Esophagus muscularis mucosa (tissue), 4 donors: ENCODE measurements around the gene OR10J4. TPM values are rescaled to one million over a fixed set of nuclear protein-coding genes. Genes with fewer than 3 reads are reported as not detected.

Experiments
- DNase-seq: peaks from one replicate; pipeline ENCODE4 v3.0.0-alpha.2; 2017; ENCODE audit errors: extremely low spot score
- H3K27ac ChIP-seq, 4 donors: fragments of 200-600 bp; sonication (generic); replicated peaks in 1 of 4; 1 replicate in 3 of 4; 2 replicates in 1 of 4; pipeline ENCODE4 v1.5.1; 2016 to 2019; ENCODE audit warnings: mild to moderate bottlenecking in 1 of 4
- H3K27me3 ChIP-seq, 4 donors: fragments of 200-600 bp; sonication (generic); one replicate each; pipeline versions ENCODE4 v1.5.1 to v1.6.0; 2016 to 2019
- H3K36me3 ChIP-seq, 4 donors: fragments of 200-600 bp; sonication (generic); one replicate each; pipeline ENCODE4 v1.5.1; 2016 to 2019
- H3K4me1 ChIP-seq, 4 donors: fragments of 200-600 bp; sonication (generic); one replicate each; pipeline ENCODE4 v1.5.1; 2016 to 2019
- H3K4me3 ChIP-seq, 4 donors: fragments of 200-600 bp; sonication (generic); 1 replicate in 2 of 4; 2 replicates in 2 of 4; pipeline ENCODE4 v1.5.1; 2016 to 2019; ENCODE audit warnings: mild to moderate bottlenecking in 4 of 4, moderate library complexity in 1 of 4
- H3K9me3 ChIP-seq, 4 donors: fragments of 200-600 bp; sonication (generic); 1 replicate in 3 of 4; 2 replicates in 1 of 4; pipeline ENCODE4 v1.5.1; 2016 to 2019
- EP300 ChIP-seq: sonication (generic); formaldehyde crosslinking; IDR thresholded peaks from one replicate; pipeline ENCODE4 v1.6.1; 2017; ENCODE audit warnings: antibody characterized with exemption
- POLR2A ChIP-seq: fragments of 450-650 bp; IDR thresholded peaks from one replicate; pipeline ENCODE4 v1.6.1; 2017; ENCODE audit warnings: antibody characterized with exemption, moderate library complexity, mild to moderate bottlenecking, low read depth
- POLR2AphosphoS5 ChIP-seq, 2 donors: sonication (generic); formaldehyde crosslinking; IDR thresholded peaks; one replicate each; pipeline ENCODE4 v1.6.1; 2017; ENCODE audit warnings: antibody characterized with exemption in 2 of 2
- WGBS: methylation state at CpG from one replicate; pipeline ENCODE4 v1.1.5; 2018; 5-methylcytosine and 5-hydroxymethylcytosine counted together
- intact Hi-C: fragments of 100-400 bp; cut with DNase I; formaldehyde crosslinking; loops from one replicate; pipeline ENCODE4 v1.15.1; 2023
- total RNA-seq, 4 donors: library from RNA; depleted of rRNA; stranded (reverse); fragments of >200 nt; gene quantifications; one replicate each; pipeline versions ENCODE4 v1.1.0 to v1.2.1, GENCODE V29; 2016
- TF ChIP-seq, protein P1 (sequence below), 3 experiments: fragments of 200-600 bp in 2 of 3; fragments of 450-650 bp in 1 of 3; sonication (generic) in 2 of 3; IDR thresholded peaks; one replicate each; pipeline ENCODE4 v1.5.1; 2017 to 2019; ENCODE audit warnings: antibody characterized with exemption in 3 of 3, mild to moderate bottlenecking in 2 of 3, moderate library complexity in 1 of 3

The OR10J4 gene
- total RNA-seq, 4 donors from 2014 or later = not detected

DNA sequence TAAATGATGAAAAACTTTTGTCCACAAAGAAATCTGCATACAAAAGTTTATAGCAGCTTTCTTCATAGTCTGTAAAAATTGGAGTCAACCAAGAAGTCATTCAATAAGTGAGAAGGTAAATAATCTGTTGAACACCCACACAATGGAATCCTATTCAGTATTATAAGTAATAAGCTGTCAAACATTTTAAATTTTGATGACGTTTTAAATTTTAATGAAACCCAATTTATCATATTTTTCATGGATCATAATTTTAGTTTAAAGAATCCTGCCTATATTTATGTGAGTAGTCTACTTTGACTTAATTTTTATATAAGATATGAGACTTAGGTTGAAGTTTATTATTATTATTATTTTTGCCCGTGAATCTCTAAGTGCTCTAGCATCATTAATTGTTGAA lies 27.5 kb downstream of the OR10J4 start:
- intact Hi-C loops = no loop called here
- no peaks in the 10 kb centered on the region for H3K27me3 ChIP-seq
- 59% methylated on average over 2 of the region's 2 CpGs for WGBS
- H3K36me3 ChIP-seq = no peaks in the 10 kb centered on the region
- peaks cover 0 to 18% (median 8%) of the 10 kb centered on the region in 4 donors for H3K9me3 ChIP-seq
- H3K4me3 ChIP-seq = no peak overlapping the region
- H3K27ac ChIP-seq = no peak overlapping the region
- no peak for DNase-seq
- H3K4me1 ChIP-seq = no peaks in the 10 kb centered on the region
- TF ChIP-seq EP300 (no peak), POLR2AphosphoS5 (IDR thresholded peaks at IDR 0.05) (no peak), POLR2A (no peak)
- TF ChIP-seq, protein P1, sequence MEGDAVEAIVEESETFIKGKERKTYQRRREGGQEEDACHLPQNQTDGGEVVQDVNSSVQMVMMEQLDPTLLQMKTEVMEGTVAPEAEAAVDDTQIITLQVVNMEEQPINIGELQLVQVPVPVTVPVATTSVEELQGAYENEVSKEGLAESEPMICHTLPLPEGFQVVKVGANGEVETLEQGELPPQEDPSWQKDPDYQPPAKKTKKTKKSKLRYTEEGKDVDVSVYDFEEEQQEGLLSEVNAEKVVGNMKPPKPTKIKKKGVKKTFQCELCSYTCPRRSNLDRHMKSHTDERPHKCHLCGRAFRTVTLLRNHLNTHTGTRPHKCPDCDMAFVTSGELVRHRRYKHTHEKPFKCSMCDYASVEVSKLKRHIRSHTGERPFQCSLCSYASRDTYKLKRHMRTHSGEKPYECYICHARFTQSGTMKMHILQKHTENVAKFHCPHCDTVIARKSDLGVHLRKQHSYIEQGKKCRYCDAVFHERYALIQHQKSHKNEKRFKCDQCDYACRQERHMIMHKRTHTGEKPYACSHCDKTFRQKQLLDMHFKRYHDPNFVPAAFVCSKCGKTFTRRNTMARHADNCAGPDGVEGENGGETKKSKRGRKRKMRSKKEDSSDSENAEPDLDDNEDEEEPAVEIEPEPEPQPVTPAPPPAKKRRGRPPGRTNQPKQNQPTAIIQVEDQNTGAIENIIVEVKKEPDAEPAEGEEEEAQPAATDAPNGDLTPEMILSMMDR (IDR thresholded peaks at IDR 0.05) = no peak

DNA sequence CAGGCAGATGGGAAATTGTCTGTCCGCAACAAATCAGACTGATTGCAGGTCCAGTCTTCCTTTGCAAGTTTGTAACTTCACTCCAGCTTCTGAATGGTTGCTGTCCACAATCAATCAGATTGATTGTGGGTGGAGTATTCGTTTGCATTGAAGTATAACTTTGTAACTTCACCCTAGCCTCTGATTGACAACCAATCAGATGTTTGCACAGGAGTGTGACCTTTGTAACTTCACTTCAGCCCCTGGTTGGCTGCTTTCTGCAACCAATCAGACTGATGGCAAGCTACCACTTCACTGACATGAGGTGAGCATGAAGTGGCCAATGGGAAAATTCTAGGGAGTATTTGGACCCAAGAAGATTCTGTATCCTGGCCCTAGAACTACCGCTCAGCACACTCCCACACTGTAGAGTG lies 33.2 kb downstream of the OR10J4 start:
- no peak for DNase-seq
- Histone ChIP-seq H3K27ac (no peak overlapping the region), H3K4me3 (no peak overlapping the region), H3K4me1 (no peaks in the 10 kb centered on the region), H3K9me3 (peaks cover 0 to 18% (median 8%) of the 10 kb centered on the region in 4 donors), H3K27me3 (no peaks in the 10 kb centered on the region), H3K36me3 (no peaks in the 10 kb centered on the region)
- 88% methylated on average over 3 of the region's 3 CpGs for WGBS
- TF ChIP-seq, protein P1 (IDR thresholded peaks at IDR 0.05) = no peak
- TF ChIP-seq POLR2A (no peak), POLR2AphosphoS5 (IDR thresholded peaks at IDR 0.05) (no peak), EP300 (no peak)
- intact Hi-C loops = no loop called here

DNA sequence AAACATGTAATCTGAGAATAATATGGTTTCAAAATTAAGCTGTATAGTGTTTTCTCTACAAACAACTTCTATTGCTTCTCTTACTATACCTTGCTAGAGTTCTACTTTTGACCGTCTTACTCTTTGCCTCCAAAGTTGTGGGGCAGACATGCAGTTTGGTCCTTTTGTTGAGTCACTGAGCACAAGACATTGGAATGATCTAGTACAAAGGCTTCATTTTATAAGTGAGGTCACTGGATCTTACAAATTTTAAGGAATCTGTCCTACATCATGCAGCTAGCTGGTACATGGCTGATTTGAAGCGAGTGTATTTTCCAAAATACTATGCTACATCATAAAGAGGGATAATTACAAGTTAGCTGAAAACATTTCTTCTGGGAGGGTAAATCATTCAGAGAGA lies 36.3 kb downstream of the OR10J4 start:
- Histone ChIP-seq H3K4me3 (no peak overlapping the region), H3K36me3 (no peaks in the 10 kb centered on the region), H3K27ac (no peak overlapping the region), H3K9me3 (no peaks in the 10 kb centered on the region), H3K27me3 (no peaks in the 10 kb centered on the region), H3K4me1 (no peaks in the 10 kb centered on the region)
- DNase-seq = no peak
- intact Hi-C loops = no loop called here
- WGBS = 87% methylated on average over 2 of the region's 2 CpGs
- TF ChIP-seq POLR2AphosphoS5 (IDR thresholded peaks at IDR 0.05) (no peak), POLR2A (no peak)
- TF ChIP-seq, protein P1 (IDR thresholded peaks at IDR 0.05) = no peak

DNA sequence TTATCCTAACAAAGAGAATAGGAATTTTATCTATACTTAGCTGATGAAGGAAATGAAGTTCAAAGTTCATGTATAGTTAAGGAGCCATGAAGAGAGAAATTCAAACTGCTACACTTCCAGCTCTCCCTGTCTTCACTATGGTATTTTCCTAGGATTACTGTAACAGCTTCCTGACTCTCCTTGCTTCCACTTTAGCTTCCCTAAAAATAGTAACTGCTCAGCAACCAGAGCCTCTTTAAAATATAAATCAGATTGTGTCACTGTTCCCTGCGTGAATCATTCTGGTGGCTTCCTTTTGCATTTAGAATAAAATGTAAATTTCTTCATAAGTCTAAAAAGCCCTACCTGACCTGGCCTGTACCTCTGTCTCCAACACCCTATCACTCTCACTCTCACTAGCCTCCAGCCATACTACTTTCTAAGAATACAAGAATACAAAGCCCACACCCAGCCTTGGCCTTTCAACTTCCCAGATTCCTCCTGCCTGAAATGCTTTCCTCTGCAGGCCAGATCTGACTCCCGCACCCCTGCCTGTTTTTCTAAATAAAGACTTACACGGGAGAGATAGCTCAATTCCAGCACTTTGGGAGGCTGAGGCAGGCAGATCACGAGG lies 38.0 kb downstream of the OR10J4 start:
- no peaks in the 10 kb centered on the region for H3K9me3 ChIP-seq
- no peaks in the 10 kb centered on the region for H3K36me3 ChIP-seq
- H3K4me3 ChIP-seq = no peak overlapping the region
- H3K27ac ChIP-seq = no peak overlapping the region
- H3K4me1 ChIP-seq = no peaks in the 10 kb centered on the region
- no peaks in the 10 kb centered on the region for H3K27me3 ChIP-seq
- TF ChIP-seq POLR2AphosphoS5 (IDR thresholded peaks at IDR 0.05) (no peak), EP300 (no peak), POLR2A (no peak)
- TF ChIP-seq, protein P1 (IDR thresholded peaks at IDR 0.05) = no peak
- intact Hi-C loops = no loop called here
- no peak for DNase-seq
- 52% methylated on average over 4 of the region's 4 CpGs for WGBS

DNA sequence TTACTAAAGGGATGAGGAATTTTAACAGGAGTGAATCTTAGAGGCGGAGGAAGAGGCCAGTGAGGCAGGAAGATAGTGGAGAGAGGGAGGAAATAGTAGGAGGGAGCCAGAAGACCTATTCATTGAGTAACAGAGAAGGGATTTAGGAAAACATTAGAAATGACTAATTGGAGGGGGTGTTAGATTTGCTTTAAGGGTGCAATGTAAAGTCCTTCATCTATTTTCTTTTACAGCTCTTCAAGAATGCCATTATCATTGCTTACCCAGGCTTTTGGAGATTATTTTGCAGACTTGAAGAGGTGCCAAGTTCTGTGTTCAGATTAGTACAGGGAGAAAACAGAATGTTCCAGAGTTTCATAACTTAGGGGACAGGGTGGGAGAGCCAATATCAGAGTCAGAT lies 41.3 kb downstream of the OR10J4 start:
- WGBS = 73% methylated on average over 1 of the region's 1 CpG
- Histone ChIP-seq H3K27ac (no peak overlapping the region), H3K4me1 (no peaks in the 10 kb centered on the region), H3K4me3 (no peak overlapping the region), H3K36me3 (no peaks in the 10 kb centered on the region), H3K27me3 (no peaks in the 10 kb centered on the region), H3K9me3 (no peaks in the 10 kb centered on the region)
- intact Hi-C loops = no loop called here
- TF ChIP-seq POLR2A (no peak), POLR2AphosphoS5 (IDR thresholded peaks at IDR 0.05) (no peak), EP300 (no peak)
- TF ChIP-seq, protein P1 (IDR thresholded peaks at IDR 0.05) = no peak
- no peak for DNase-seq
